ENCODE data around the gene TEX9. TPM values are rescaled to one million over a fixed set of nuclear protein-coding genes. Genes with fewer than 3 reads are reported as not detected.

The TEX9 gene
- total RNA-seq (2022; extraction: Qiagen RNA extraction; ENCODE audit: low read depth), result 4.1 to 5.6 TPM (median 4.7 TPM) in 5 replicates

DNA sequence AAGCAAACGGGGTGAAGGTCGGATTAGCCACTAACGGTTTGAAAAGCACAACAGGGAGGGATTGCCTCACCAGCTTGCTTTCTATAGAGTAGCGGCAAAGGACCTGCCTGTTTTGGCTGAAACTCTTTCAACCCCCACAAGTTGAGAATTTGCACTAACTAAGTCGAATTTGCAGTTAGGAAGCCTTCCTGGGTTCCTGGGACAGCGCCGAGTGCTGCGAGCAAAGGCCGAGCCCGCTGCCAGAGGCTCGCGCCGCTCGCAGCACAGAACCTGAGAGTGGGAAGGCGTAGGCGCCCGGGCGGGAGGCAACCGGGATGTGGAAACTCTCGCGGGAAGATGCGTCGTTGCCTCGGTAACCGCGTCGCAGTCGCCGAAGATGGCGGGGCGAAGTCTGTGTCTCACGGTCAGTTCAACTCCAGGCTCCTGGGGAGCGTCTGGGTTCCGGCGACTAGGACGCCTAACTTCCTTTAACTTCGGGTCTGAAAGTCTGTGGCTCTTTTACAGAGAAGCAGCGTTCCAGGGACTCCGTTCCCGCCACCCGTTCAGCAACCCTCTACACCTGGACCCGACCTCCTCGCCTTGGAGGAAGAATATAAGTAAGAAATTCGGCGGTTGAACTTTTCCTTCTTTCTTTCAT lies at the start of gene TEX9:
Gene TEX9, plus strand, starts transcription at position 352 of the 637 bp plus-strand sequence. Its CDS starts 25 bp downstream, at position 377.

GRCh38 chr15:56464893-56465520 lies 99.8 kb downstream of the TEX9 start, which contains the start of gene MNS1:
MNS1 (minus strand) TSS chr15:56465137; CDS start chr15:56464972, 165 bp downstream.

Other genes with a start within 250 kb of the TEX9 start
- gene RFX7, start 121.5 kb upstream of the TEX9 start, total RNA-seq (2022; extraction: Qiagen RNA extraction; ENCODE audit: low read depth), result 8.1 to 14.8 TPM (median 13.3 TPM) in 5 replicates
- gene MNS1, start 99.7 kb downstream of the TEX9 start, total RNA-seq (2022; extraction: Qiagen RNA extraction; ENCODE audit: low read depth), result 2.1 to 3.1 TPM (median 3.0 TPM) in 5 replicates